Ureter (tissue), 1 donor: ENCODE data around the gene SCRG1. TPM values are rescaled to one million over a fixed set of nuclear protein-coding genes. Genes with fewer than 3 reads are reported as not detected.
A peak's percentile ranks its signal among the peaks of the same experiment; 100 is the strongest.

Experiments used
- DNase-seq: peaks from one replicate; pipeline ENCODE4 v3.0.0-alpha.2; 2020; ENCODE audit warnings: low spot score
- total RNA-seq: library from RNA; stranded (reverse); gene quantifications from one replicate; pipeline ENCODE4 v1.2.4, GENCODE V29; 2023
- donor health status: DM: yes; HTN: yes; CAD: no.

SCRG1 gene
- total RNA-seq, 1 donor from 2014 or later, result 2.3 TPM

DNA sequence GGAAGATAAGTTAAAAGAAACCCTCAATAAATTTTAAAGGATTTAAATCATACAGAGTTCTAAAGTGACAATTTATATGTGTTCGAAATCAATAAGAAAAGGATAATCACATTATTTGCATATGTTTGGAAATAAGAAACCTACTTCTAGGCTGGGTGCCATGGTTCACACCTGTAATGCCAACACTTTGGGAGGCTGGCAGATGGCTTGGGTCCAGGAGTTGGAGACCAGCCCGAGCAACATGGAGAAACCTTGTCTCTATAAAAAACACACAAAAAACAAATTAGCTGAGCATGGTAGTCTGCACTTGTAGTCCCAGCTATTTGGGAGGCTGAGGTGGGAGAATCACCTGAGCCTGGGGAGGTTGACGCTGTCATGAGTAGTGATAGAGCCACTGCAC, 36.2 kb downstream of the SCRG1 start:
- DNase-seq, result no peak

DNA sequence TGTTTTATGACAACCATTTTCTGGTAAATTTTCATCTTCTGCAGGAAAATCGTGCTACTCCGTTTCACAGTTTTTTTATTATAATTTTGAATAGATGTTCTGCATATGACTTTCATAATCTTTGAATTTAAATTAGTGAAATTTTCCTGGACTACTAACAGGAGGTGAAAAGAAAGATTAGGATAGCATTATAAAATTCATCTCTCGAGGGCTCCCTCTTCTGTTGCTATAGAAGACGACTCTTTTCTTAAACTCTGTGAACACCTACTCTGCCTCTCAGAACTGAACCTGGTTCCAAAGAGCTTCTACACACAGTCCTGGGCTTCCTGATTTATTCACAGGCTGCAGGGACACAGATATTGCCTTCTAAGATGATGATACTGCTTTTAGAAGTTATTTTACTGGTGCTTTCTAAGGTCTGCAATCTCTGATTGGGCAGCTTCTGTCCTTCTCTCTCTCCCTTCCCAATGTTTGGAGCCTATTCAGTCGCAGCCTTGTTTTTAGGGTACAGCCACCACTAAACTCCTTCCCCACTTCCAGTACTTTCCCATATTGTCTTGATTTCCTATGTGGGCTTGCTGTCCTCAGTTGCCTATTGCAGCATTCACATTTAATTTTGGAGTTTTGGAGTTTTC, 38.2 kb downstream of the SCRG1 start:
- DNase-seq, result no peak

DNA sequence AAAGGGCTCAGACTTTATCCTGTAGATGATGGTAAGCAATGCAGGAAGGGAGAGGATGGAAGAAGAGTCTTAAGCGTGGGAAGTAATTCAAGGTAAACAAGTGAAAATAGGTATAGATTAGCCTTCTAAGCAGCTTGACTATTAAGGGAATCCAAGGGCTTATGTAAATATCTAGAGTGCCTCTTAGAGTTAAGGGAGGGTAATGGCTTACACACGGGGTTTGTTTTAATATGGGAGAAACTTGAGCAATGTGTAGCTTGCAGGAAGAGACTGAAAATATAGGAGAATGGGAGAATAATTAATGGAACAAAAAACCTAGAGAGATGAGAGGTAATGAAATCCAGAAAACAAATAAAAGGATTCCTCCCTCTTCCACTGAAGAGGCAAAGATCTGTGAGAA, 41.0 kb downstream of the SCRG1 start:
- no peak for DNase-seq

DNA sequence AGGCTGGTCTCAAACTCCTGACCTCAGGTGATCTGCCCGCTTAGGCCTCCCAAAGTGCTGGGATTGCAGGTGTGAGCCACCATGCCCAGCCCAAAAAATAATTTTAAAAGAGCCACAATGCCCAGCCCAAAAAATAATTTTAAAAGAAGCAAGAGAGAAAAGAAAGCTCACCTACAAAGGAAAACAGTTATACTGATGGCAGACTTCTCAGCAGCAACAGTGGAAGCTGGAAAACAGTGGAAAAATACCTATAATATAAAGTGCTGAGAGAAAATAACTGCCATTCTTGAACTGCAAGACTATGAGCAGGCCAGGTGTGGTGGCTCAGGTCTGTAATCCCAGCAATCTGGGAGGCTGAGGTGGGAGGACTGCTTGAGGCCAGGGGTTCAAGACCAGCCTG, 51.4 kb downstream of the SCRG1 start:
- DNase-seq, result no peak

DNA sequence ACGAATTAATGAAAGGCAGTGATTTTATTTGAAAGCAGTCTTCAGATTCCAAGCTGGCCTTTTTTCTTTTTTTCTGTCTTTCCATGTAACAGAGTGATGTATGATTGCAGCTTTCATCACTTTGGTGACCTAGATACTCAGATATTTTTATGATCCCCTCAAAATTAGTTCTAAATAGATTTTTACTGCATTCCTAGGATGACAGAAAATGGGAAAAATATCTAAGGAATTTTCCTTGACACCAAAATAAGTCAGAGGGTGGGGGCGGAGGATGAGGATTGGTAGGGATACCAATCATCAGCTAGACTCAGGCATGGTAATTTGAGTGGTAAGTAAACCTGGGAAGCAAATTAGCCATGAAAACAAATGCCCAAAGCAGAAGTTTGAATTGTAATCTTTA, 52.8 kb downstream of the SCRG1 start:
- DNase-seq, result no peak

DNA sequence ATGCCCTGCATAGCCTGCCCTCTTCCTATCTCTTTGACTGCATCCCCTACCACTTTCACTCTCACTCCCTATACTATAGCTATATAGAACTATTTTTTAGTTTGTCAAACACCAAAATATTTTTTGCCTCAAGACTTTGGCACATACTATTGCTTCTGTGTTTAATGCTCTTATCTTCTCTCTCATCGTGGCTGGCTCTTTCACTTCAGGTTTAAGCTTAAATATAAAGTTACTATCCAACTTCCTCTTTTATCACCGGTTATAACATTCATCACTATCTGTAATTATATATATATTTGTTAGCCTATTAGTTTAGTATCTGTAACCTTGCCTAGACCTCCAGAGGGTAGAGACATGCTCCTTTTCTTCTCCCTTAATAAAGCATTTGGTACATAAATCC, 53.3 kb downstream of the SCRG1 start:
- DNase-seq, result no peak

DNA sequence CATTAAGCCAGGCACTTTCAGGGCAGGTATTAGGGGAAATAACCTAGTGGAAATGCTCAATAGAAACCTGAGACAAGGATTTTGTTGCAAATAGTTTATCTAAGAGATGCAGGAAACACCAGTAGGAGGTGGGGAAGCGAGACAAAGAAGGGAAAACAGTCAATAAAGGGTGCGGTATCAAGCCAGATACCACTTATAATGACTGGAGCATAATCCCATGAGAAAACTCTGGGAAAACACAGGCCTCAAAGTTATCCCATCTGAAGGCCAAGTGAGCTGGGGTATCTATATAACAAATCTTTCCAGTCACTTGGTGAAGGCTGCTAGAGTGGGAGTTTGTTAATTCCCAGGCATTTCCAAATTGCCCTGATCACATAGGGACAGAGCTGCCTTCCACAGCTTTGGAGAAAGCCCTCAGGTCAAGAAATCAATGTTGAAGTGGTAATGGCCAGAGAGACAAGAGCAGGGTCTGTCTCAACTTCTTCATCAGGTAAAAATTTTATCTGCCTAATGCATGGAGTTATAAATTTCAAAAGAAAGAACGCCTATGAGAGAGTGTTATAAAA, 55.0 kb downstream of the SCRG1 start:
- DNase-seq, result no peak

DNA sequence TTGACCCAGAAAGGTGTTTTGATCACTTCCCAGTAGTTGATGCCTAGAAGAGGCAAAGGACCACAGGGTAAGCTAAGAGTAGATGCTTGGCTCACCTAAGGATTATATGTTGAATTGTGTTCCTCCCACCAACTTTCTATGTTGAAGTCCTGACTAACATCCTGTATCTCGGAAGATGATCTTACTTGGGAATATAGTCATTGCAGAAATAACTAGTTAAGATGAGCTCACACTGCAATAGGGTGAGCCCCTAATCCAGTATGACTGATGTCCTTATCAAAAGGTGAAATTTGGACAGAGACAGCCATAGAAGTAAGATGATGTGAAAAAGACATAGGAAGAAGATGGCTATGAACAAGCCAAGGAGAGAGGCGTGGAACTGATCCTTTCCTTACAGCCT, 61.5 kb downstream of the SCRG1 start:
- DNase-seq, result no peak

DNA sequence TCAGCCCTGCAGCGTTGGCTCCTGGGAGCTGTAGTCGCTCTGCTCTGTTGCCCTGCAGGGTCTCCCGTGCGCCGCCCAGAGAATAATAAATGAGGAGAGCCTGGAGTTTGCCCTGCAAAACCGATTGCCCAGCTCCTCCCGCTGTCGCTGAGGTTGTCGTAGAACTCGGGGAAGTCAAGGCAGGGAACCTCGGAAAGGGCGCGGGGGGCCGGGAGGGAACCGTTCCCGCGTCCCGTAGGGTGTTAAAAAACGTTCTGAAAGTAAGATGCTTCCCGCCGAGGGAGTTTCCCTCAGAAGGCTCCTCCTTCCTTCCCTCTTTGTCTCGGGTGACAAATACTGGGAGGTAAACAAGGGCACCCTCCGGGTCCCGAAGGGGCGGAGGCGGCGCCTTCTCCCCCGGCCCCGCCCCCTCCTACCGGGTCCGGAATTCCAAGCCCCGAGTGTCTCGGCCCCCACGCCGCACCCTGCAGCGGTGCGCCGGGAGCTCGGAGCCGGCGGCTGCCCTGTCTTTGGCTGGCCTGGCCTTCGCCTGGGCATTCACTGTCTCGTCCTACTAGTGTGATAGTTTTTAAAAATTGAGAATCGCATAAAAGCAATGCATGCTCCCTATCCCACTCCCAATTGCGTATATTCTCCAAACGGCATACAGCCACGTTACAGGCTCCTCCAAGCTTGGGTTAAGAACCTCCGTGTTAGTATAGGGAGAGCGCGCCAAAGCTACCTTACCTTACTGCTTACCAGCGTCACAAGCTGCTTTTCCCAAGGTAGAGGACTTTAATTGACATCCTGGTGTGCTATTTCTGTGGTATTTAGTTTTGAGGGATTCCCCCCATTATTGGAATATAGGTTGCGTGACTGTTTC, 63.8 kb downstream of the SCRG1 start:
- peak; percentile 59 for DNase-seq

Other genes with a start within 250 kb of the SCRG1 start
- 49.7 TPM for gene GALNT7, start 230.3 kb downstream of the SCRG1 start, total RNA-seq
- 51.8 TPM for gene HMGB2, start 64.8 kb downstream of the SCRG1 start, total RNA-seq
- 8.6 TPM for gene SAP30, start 28.2 kb downstream of the SCRG1 start, total RNA-seq
- 0.21 TPM for gene HAND2, start 131.1 kb upstream of the SCRG1 start, total RNA-seq